GM12892 (cell line): ENCODE results near the gene DPM3.

Experiments used
- POLR2A ChIP-seq: IDR thresholded peaks from 2 replicates; pipeline ENCODE4 v1.6.1; 2011; ENCODE audit warnings: low read depth, low read length, control low read depth
- POLR2AphosphoS5 ChIP-seq: IDR thresholded peaks from 2 replicates; pipeline ENCODE4 v1.6.1; 2011; ENCODE audit warnings: low read depth, low read length, control low read depth

GRCh38 chr1:155108296-155108695 is 32.0 kb downstream of the DPM3 start:
- TF ChIP-seq POLR2AphosphoS5 (no peak), POLR2A (no peak)
